CMK (cell line): Measurements from ENCODE around the gene SMR3B.

ENCODE experiments used
- DNase-seq: peaks from one replicate; pipeline ENCODE4 v3.0.0-alpha.2; 2010; ENCODE audit warnings: low read depth

The SMR3B gene

DNA sequence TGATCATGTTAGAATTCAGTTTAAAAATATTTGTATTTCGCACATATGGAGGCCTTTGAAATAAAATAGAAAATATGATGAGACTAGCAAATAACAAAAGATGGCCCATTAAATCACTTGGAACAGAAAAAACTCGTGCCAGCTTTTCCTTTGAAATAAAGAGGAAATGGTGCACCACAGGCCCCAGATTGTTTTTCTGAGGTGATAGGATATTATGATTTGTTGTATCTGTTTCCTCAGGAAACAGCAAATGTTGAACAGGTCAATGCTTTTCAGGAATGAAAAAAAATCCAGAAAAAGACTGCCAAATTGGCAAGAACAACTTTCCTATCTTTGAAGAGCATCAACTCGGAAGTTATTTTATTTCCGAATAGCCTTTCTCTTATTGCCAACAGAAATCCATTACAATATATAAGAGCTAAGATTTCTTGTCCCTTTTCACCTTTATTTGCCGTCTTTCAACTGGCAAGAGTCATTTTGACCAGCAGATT is at the start of gene SMR3B:
SMR3B (plus strand) TSS at position 441 of the 491 bp plus-strand sequence. CDS start 1,380 bp downstream, outside the sequence.
- no peak for DNase-seq

DNA sequence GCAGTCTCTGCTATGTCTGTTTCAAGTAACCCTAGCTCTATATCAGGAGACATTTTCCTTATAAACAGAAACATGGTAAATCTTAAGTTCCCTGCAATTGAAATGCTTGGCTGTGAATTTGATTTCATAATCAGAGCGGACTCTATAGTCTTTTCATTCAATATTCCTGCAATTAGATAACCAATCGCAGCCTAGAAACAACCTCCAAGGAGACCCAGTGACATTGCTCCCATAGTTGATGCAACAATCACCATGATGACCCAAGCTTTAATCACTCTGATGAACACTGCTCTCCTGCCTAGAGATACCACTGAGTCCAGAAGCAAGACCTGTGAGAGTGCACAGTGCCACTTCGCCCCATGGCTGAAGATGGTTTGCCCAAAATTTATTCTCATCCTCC is 48.2 kb upstream of the SMR3B start, which contains the start of gene CABS1:
CABS1 (plus strand) TSS at position 301 of the 400 bp plus-strand sequence; CDS start at position 360, 59 bp downstream.
- no peak for DNase-seq

DNA sequence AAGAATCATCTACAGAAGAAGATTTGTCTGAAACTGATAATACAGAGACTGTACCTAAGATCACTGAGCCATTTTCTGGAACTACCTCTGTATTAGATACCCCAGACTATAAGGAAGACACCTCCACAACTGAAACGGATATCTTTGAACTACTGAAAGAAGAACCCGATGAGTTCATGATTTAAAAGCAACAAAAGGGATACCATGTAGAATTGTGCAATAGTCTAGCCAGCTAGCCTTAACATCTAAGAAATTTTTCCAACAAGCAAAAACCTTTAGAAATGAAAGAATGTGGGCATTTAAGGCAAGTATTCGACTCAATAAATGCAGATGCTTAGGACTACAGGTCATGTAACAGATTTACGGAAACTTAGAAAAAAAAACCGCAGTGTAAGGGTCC is 46.9 kb upstream of the SMR3B start:
- no peak for DNase-seq

DNA sequence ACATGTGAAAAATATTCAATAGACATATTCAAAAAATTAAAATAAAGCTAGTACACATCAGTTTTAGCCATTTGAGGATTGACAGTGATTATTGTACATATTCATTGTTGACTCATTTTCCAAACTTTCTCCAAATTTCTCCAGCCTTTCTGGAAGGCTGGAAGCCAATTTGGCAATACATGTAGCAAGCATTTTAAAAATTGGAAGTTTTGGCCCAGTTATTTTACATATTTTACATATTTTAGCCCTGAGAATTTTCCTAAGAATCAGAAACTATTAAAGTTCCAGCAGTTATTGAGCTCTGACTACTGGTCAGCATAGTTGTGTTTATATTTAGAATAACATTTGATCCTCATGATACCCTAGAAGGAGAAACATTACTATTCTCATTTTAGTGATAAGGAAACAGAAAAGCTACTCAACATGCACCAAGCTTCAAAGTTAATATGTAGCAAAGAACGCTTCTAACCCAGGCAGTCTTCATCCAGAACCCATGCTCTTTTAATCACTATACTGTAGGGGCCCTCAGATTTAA is 45.0 kb upstream of the SMR3B start:
- no peak for DNase-seq

DNA sequence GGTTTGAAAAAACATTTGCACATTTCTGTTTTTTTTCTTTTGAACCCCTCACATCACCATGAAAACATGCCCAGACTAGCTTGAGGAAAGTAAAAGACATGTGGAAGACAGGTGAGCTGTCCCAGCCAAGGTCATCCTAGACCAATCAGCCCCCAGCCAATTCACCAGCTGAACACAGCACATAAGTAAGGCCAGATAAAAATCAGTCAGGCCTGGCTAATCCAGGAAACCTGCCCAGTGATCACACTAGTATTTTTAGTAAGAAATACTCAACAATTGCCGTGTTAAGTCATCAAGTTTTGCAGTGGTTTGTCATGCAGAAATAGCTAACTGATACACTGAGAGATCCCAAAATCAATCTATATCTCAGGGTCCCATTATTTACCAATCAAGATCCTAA is 26.7 kb upstream of the SMR3B start:
- no peak for DNase-seq

DNA sequence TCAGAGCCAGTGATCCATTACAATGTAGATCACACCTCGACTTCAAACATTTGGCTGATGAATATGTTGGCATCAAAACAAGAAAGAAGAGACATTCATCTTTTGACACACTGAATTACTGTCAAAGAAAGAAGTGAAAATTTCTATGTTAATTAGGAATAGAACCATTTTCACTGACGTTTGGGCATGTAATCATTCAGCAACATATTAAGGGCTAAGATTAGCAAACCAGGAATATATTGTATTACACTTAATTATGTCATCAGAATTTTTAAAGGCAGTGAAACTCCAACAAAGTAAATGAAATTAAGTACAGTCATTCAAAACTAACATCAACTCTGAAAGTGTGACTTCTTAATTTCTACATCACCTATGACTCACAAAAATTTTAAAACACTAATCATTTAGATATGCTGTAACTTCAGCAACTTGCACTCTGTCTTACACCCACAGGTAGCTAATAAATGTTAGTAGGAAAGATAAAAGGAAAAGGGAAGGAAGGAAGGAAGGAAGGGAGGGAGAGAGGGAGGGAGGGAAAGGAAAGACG is 23.7 kb upstream of the SMR3B start:
- DNase-seq: no peak

DNA sequence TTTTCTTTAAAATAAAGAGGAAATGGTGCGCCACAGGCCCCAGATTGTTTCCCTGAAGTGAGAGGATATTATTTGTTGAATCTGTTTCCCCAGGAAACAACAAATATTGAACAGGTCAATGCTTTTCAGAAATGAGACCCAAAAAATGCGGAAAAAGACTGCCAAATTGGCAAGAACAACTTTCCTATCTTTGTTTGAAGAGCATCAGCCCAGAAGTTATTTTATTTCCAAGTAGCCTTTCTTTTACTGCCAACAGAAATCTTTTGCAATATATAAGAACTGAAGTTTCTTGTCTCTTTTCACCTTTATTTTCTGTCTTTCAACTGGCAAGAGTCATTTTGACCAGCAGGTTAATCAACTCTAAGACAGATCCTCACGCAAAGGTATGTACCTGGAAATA is 22.5 kb upstream of the SMR3B start, which contains the start of gene SMR3A:
SMR3A (plus strand) TSS at position 301 of the 400 bp plus-strand sequence. CDS start 1,356 bp downstream, outside the sequence.
- no peak for DNase-seq

DNA sequence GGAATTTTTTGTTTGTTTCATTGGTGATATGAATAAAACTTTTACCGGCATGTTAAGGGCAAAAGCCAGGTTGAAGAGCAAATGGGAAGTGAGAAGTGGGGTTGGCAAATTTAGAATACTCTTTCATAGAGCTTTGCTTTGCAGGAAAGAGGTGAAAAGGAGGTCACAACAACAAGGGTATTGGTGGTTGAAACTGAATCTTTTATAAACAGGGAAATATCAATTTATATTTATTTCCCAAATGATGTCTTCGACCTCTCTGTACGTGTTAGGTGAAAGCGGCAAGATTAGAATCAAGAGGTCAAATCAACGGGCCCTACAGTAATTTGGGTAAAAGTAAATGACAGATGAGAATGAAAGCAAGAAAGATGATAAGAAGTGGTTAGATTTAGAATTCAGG is 18.9 kb upstream of the SMR3B start:
- no peak for DNase-seq

DNA sequence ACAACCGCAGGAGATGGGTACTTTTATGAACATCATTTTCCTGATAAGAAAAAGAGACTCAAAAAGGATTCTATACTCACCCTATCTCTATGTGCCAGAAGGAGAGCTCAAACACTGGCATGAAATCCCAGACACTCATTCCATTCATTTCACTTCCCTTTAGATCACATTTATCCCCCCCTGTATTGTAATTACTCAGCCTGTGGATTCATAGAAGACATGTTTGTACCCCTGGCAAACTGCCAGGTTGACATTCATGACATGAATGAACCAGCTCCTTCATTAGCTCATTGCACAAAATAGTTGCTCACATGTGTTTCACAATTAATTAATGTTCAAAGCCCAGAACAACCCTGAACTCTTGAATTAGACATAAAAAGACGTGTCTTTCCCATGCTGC is 17.5 kb upstream of the SMR3B start:
- no peak for DNase-seq

DNA sequence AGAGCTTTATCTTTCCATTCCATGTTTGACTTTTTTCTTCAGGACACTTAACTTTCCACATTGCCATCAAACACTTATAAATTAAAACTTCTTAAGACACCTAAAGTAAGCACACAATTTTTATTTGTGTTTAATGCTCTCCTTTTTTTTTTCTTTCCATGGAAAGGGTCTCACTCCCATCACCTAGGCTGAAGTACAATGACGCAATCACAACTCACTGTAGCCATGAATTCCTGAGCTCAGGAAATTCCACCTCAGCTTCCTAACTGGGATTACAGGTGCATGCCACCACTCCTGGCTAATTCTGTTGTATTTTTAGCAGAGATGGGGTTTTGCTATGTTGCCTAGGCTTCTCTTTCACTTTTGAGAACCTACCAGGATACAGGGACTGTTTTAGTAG is 15.1 kb upstream of the SMR3B start:
- no peak for DNase-seq

DNA sequence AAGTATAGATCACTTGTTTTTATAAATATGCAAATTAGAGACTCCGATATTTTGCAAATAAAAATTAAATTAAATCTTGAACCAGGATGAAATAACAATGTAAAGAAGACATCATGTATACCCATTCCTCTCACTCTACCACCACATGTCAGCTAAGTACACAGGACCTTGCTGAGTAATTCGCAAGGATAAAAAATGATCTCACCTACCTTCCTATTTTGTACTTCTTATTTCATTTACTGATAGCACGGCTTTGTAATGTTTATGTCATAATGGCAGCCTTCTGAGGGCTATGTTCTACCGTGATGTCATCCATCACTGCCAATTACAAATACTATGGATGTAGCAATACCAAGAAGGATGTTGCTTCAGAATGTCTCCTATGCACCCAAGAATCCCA is 10.9 kb upstream of the SMR3B start:
- DNase-seq: no peak

DNA sequence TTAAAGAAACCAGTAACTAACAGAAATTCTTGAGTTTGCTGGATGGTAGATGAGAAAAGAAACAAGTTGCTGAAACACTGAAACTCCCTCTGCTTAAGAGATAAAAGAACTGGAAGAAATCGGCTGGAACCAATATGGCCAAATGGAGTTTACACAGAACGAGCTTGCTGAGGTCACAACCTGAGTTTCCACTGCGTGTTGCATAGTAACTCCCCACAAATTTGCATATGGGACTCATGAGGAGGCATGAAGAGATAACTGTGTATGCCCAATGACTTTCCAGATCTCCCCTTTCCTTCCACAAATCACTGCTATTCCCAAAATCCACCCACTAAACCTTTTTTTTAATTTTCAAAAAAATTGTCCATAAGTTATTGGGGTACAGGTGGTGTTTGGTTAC is 10.2 kb upstream of the SMR3B start:
- DNase-seq: no peak

DNA sequence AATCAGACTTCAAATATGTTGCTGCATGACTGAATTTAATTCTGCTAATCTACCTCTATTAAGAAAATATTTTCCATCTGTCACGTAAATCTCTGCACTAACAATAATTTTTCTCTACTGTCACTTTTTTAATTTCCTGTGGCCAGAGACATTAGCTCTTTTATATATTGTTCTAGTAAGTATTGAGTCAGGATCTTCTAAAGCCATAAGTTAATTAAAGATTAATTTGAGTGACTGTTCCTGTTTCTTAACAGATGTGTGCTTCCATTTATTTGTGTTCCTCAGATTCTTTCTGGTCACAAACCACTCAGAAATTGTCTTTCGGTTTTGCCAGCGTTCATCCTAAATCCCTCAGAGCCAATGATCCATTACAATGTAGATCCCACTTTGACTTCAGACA is 2.4 kb upstream of the SMR3B start:
- DNase-seq: no peak

DNA sequence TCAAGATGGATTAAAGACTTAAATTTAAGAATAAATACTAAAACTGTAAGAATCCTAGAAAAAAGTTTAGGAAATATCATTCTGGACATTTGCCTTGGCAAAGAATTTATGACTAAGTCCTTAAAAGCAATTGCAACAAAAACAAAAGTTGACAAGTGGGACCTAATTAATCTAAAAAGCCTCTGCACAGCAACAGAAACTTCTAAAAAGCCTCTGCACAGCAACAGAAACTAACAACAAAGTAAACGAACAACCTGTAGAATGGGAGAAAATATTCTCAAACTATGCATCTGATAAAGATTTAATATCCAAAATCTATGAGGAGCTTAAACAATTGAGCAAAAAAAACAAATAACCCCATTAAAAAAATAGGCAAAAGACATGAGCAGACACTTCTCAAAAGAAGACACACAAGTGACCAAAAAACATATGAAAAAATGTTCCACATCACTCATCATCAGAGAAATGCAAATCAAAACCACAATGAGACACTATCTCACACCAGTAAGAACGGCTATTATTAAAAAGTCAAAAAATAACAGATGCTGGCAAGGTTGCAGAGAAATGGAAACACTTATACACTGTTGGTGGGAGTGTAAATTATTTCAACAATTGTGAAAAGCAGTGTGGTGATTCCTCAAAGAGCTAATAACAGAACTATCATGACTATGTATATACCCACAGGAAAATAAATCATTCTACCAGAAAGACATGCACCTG is 9.3 kb downstream of the SMR3B start:
- no peak for DNase-seq

DNA sequence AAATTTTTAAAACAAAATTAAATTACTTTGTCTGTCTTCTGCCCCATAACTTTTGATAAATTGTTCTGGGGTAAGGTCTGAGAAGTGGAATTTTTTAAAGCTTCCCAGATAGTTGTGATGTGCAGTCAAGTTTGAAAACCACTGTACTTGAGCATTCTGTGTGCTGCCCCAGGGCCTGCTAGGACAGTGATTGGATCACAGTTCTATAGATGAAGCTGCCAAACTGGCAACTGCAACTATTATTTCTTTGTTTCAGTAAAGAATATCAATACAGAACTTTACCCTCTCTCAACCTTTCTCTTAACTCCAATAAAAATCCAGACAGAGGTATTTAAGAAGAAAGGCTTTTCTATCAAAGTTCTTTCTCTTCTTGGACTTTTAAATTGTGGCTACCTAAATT is 14.6 kb downstream of the SMR3B start, which contains the start of gene OPRPN:
OPRPN (plus strand) TSS at position 361 of the 400 bp plus-strand sequence. CDS start 1,346 bp downstream, outside the sequence.
- no peak for DNase-seq

DNA sequence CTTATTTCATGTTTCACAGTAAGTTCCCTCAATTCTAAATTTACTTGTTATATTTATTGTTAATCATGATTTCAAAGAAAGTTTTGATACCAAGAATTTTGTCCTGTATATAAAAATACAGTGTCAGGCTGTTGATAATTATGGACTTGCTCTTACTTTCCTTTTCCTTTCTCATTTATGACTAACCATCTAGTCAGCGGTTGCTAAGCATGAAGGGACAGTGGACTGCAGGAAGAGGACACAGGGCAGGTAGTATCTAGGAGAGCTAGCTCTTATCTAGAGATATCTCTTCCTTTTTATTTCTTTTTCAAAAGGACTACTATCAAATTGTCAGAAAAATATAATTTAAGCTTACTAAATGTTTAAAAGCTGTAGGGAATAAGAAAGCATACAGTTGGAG is 16.4 kb downstream of the SMR3B start:
- no peak for DNase-seq

DNA sequence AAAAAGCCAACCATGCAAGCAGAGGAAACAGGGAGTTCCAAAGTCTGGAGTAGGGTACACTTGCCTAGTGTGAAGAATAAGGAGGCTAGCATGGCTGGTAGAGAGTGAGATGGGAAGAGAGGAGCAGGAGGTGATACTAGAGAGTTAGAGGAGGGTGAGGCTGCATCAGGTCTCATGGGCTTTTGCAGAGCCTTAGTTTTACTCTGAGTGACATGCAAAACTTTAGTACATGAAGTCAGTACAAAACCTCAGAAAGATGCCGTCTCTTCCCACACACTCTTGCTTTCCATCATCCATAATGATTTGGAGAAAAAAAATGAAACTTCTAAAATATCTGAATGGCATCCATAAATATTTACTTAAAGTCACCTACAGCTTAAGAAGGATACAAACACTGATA is 19.8 kb downstream of the SMR3B start:
- DNase-seq: no peak

DNA sequence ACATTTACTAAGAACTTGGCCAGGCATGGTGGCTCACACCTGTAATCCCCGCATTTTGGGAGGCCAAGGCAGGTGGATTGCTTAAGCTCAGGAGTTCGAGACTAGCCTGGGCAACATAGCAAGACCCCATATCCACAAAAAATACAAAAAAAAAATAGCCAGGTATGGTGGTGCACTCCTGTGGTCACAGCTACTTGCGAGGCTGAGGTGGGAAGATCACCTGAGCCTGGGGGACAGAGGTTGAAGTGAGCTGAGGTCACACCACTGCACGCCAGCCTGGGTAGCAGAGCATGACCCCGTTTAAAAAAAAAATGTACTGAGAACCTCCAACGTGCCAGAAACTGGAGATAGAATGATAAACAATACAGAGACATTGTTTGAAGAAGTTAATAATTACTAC is 22.8 kb downstream of the SMR3B start:
- no peak for DNase-seq

DNA sequence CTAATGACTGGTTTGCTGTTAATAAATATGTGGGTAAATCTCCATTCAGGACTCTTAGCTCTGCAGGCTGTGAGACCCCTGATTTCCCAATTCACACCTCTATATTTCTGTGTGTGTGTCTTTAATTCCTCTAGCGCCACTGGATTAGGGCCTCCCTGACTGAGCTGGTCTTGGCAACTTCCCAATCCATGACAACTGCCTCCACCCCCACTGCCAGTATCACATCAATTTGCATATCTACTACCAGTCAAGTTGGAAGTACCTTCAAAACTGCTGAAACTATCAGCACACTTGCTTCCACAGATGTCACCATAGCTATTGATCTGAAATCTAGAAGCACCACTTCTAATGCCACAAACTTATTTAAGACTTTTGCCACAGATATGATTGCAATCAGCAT is 42.4 kb downstream of the SMR3B start:
- DNase-seq: no peak

DNA sequence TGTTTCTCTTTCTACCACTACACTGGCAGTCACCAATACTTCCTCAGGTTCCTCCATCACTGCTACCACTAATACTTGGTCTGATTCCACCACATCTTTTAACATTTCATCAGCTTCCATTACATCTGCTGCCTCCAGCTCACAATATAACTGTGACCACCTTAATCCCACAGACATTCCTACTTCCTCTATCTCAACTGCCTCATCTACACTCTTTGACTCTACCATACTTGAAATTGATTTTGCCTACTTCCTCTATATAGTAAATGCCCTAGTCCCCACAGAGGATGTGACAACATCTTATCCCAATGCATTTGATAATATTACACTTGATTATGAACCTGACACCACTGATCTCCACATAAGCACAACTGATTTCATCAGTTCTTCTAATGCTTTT is 43.9 kb downstream of the SMR3B start:
- no peak for DNase-seq

DNA sequence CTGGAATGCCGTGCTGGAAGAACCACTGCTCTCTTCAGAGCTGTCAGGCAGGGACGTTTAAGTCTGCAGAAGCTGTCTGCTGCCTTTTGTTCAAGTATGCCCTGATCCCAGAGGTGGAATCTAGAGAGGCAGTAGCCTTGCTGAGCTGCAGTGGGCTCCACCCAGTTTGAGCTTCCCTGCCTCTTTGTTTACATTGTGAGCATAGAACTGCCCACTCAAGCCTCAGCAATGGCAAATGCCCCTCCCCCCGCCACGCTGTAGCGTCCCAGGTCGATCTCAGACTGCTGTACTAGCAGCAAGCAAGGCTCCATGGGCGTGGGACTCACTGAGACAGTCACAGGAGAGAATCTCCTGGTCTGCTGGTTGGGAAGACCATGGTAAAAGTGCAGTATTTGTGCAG is 54.3 kb downstream of the SMR3B start:
- no peak for DNase-seq
